GM19238 (cell line): ENCODE measurements around the gene HECW1.

ENCODE experiments used
- DNase-seq: peaks from one replicate; pipeline ENCODE4 v3.0.0; 2011; ENCODE audit warnings: low spot score; ENCODE audit not compliant: insufficient read length

The HECW1 gene

GRCh38 chr7:43362652-43363034 lies 250.2 kb downstream of the HECW1 start:
- no peak for DNase-seq

DNA sequence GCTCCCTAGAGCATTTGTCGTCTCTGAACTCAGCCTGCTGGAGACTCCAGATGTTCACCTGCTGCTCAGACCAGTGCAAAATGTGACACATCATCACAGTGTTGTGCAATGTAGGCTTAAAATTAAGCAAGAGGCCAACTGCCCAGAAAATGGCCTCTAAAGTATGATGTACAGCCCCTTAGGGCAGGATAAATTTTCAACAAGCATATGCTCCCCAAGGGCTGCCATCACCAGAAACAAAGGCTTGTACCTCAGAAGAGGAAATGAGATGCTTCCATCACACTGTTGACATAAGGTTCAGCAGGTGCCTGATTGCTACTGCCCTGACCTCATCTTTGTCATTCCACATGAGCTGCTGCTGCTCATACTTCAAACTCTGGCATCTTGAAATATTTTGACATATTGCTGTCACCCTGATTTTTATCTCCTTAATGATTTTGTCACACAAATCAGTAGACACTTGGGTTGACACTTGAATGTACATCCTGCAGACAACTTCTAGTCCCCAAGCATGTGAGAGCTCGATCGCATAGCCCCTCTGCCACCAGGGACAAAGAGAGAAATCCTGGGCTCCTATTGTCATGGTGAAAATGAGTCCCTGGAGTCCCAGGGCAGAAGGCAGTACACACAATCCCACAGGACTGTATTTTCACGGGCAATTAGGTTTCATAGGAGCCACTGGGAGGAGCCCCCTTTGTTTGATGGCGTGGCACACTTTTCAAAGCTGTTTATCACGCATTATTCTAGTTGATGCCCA lies 250.8 kb downstream of the HECW1 start:
- no peak for DNase-seq

DNA sequence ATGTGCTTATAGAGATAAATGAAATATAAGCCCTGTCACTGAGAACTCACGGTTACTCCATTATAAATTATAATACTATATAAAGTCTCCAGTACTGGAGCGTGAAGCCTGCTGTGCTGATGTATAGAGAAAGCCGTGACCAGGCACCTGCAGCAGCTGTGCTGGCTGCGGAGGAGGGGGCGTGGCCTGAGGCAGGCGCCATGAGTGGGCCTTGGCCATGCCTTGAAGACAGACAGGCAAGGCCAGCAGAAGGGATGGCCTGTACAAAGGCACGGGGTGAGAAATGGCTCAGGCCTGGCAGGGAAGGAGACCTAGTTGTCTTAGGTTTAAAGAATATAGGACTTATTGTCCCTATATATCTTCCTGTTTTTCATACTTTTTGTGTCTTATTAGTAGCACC lies 251.9 kb downstream of the HECW1 start:
- no peak for DNase-seq

DNA sequence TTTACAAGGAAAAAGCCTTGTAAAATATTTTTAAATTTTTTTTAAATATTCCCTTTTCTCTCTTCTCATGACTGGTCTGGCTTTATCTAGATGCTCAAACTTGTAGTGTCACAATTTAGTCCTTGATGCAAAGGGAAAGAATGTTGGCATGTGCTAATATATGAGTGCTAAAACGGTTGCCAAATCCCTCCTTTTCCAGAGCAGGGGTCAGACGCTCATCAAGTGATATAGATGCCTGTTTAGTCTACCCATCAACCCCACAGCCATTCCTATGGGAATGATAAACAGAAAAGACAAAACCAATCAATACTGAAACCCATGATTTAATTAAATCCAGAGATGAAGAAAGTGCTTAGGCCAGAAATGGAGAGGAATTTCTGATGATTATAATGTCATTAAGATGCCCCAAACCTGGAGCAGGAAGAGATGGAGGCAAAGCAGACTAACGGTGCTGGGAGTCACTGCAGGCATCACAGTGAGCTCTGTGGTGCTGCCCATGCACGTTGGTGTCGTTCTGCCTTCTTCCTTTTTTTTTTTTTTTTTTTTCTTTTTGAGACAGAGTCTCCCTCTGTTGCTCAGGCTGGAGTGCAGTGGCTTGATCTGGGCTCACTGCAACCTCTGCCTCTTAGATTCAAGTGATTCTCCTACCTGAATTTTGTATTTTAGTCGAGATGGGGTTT lies 260.4 kb downstream of the HECW1 start:
- DNase-seq = no peak

GRCh38 chr7:43377196-43377960 lies 264.9 kb downstream of the HECW1 start:
- DNase-seq = no peak

- DNase-seq = no peak
Measured at GRCh38 chr7:43379210-43379609, 266.8 kb downstream of the HECW1 start.

DNA sequence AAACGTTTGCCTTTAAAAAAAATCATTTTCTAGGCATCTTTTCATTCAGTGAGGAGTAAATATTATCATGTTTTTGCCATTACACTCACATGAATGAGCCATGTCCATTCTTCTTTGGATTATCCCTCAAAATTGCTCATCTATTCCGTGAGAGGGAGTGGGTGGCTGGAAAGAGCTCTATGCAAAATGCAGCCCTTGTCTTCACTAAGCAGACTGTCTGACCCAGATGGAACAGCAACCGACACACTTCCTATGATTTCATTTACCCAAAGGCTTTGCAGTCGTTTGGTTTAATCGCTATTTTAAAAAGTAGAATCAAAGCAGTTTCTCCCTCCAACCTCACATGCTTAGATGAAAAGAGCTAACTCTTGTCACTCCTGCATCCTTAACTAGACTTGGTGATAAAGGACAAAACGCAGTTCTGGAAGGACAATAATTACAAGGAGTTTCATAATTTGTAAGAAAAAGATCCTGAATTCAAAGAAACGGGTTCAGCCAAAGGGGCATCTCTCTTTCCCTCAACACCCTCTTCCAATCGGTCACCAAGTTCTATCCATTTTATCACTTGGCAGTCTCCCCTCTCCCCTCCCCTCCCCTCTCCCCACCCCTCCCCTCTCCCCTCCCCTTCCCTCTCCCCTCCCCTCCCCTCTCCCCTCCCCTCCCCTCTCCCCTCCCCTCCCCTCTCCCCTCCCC lies 272.3 kb downstream of the HECW1 start:
- no peak for DNase-seq

GRCh38 chr7:43385309-43385680 lies 272.8 kb downstream of the HECW1 start:
- DNase-seq = no peak

DNA sequence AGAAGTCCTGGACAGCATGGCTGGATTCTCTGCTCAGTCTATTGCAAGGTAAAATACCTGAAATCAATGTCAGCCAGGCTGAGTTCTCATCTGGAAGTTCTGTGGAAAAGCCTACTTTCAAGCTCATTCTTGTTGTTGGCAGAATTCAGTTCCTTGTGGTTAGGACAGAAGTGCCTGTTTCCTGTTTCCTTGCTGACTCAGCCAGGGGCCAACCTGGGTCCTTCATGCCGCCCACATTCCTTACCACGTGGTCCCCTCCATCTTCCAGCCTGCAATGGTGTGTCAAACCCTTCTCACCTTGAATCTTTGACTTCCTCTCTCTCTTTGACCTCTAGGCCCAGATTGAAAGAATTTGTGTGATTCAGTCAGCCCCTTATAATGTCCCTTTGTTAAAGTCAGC lies 273.4 kb downstream of the HECW1 start:
- no peak for DNase-seq

DNA sequence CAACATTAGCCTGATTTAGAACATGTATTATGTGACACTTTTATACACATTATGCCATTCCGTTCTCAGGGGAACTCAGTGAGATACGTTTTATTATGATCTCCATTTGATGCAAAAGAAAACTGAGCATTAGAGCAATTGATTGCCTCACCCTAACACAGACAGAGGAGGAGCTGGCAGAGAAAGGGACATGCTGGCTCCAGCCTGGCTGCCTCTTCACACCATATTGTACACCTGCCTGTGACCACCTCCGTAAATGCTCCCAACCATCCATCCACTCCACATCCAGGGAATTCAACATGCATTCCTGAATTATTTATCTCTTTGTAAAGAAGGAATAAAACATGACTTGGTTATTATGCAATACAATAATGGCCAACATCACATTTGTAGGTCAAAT lies 275.5 kb downstream of the HECW1 start:
- no peak for DNase-seq

DNA sequence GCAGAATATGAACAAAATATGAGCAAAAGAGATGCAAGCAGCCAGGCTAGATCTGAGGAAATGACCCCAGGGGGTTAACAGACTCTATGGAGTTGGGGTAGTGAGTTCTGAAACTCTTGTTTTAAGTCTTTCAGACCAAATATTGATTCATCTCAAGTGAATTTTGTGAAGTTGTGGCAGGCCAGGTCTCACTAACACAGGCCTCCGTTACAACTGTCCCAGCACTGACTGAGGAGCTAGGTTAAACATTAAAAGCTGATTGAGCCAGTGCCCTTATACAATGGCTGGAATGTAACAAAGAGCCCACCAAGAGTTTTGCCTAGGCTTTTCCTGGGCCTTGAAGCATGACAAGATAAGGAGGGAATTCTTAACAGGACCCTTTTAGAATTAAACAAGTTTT lies 278.1 kb downstream of the HECW1 start:
- no peak for DNase-seq

- no peak for DNase-seq
Measured at GRCh38 chr7:43391518-43391917, 279.1 kb downstream of the HECW1 start.

DNA sequence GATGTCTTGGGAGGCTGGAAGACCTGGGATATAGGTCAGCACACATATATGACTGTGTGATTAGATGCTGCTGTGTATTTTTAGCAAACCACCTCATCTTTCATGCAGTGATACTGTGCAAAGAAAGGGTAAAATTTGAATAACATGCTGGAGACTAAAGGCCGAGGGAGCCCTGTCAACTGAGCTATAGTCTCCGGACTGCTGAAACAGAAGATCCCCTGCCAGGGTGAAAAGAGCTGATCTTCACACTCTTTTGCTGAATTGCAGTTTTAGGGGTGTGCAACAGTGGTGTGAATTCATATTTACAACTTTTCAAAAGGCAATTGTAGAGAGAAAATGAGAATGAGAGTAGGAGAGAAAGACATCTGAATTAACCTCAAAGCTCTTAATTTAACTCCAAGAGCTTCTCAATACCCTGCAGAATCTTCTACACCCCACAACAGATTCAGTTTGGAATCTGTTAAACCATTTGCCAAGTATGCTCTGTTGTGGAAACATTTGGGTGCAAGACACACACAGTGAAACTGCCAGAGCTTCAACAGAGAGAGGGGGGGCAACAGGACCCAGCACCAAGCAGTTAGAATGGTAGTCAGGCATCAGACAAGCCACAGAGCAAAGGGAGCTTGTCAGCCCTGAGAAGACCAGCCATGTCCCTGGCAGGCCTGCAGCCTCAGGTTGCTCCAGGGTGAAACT lies 280.3 kb downstream of the HECW1 start:
- DNase-seq = no peak

DNA sequence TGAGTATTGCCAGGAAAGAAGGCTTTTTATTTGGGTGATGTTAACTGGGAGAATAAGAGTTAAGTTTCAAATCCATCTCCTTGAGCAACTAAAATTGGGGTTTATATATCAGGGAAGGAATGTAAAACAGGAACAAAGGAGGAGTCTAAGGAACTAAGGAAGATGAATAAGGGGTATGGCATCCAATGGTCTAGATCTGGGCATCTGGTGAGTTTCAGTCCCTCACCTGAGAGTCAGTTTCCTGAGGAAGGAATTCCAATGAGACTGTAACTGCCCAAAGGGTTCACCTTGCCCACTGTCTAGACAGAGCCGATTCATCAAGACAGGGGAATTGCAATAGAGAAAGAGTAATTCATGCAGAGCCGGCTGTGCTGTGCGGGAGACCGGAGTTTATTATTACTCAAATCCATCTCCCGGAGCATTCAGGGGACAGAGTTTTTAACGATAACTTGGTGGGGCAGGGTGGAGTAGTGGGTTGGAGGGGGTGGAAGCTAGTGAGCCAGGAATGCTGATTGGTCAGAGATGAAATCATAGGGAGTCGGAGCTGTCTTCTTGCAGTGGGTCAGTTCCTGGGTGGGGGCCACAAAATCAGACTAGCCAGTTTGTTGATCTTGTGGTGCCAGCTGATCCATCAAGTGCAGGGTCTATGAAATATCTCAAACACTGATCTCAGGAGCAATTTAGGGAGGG lies 282.1 kb downstream of the HECW1 start:
- no peak for DNase-seq

DNA sequence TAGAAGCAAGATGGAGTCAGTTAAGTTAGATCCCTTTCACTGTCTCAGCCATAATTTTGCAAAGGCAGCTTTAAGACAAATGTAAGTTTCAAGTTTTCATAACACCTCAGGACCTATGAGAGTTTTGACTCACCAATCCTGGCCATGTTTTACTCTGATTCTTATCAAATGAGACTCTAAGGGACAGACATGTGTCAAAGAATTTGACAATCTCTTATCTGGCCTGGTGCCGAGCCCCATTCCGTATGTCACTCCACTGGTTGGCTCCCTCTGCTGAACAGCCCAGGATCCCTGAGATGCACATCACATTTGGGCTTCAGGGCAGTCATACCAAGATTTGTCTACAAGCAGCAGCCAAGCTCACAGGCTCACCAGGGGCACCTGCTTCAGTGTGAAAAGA lies 282.9 kb downstream of the HECW1 start:
- no peak for DNase-seq

GRCh38 chr7:43396187-43396740 lies 283.8 kb downstream of the HECW1 start:
- no peak for DNase-seq

DNA sequence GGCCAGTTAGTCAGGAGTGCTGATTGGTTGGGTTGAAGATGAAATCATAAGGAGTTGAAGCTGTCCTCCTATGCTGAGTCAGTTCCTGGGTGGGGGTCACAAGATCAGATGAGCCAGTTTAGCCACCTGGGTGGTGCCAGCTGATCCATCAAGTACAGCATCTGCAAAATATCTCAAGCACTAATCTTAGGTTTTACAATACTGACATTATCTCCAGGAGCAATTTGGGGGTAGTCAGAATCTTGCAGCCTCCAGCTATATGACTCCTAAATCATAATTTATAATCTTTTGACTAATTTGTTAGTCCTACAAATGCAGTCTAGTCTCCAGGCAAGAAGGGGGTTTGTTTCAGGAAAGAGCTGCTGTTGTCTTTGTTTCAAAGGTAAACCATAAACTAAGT lies 286.4 kb downstream of the HECW1 start:
- no peak for DNase-seq

GRCh38 chr7:43405948-43406347 lies 293.5 kb downstream of the HECW1 start:
- DNase-seq = no peak

- DNase-seq = no peak
Measured at GRCh38 chr7:43406961-43407360, 294.5 kb downstream of the HECW1 start.

DNA sequence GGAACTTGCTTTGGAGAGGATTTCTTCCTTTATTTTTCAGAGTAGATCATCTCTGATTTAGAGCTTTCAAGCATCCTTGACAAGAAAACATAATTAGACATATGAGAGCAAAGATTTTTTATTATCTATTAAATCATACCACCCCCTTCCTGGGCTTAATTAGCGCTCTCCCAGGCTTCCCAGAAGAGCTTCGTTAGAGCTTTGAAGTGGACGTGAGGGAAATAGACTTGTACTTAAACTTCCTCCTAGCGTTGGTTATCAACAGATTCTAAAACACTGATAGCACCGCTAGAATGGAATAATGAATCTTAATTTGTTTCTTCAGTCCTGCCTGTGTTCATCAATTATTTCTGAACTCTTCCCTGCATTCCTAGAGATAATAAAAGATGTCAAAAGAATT lies 296.5 kb downstream of the HECW1 start:
- no peak for DNase-seq
